Heart left ventricle (tissue), 13 donors: ENCODE measurements around the gene SLCO3A1.

ENCODE experiments used
- POLR2A ChIP-seq, 2 donors: fragments of 450-650 bp; IDR thresholded peaks; one replicate each; pipeline ENCODE4 v1.6.1; 2017; ENCODE audit warnings: antibody characterized with exemption in 2 of 2, mild to moderate bottlenecking in 2 of 2, moderate library complexity in 2 of 2
- TF ChIP-seq, protein P1 (sequence below), 12 donors: fragments of 200-600 bp; sonication (generic) in 4 of 12; IDR thresholded peaks; one replicate each; pipeline versions ENCODE4 v1.5.0 to v1.8.0; 2018 to 2022; ENCODE audit warnings: antibody characterized with exemption in 12 of 12, mild to moderate bottlenecking in 5 of 12
- donor health status: ischemic (EF 13 %, LVEDD 7.1; RV severe dilation, severe dysfunction).
- donor health status: DM: no; HTN: yes; CAD: no.
- donor health status: DM: no; HTN: no; CAD: no.
- donor health status: ischemic (EF 25% LVEDD 6.9; RV normal size, moderate dysfunction).
- donor health status: ischemic (EF 25% LVEDD 5.7; RV mildly dilated, moderate dysfunction).
- donor health status: ischemic (EF 35%, LVEDD 5.7; RV mildly dilated, moderate dysfunction).
- donor health status: nonischemic (EF 11% LVEDD 7.7; RV severe dilation, severe dysfunction).
- donor health status: DM: yes; HTN: yes; CAD: no.
- donor health status: PGD.
- donor health status: ischemic (EF 29% LVEDD 5.4; RV normal size, mild dysfunction).
- donor health status: nonischemic (EF 23%, LVEDD 6.1; RV moderate dilation, normal function).

DNA sequence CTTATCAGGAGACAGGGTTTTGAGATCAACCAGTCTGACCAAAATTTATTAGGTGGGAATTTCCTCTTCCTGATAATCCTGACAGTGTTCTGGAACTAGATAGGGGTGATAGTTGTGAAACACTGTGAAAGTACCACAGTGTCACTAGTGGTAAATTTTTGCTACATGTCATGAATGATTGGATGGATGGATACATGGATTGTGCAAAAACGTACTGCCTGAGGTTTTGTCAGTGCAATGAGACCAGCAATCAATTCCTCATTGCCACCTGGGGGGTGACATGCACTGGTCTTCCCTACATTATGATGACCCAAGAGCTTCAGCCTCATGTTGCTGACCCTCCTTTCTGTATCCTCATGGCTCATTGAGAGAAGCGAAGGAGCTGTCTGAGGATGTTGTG is 123.5 kb downstream of the SLCO3A1 start:
- no peak for TF ChIP-seq POLR2A (IDR thresholded peaks at IDR 0.05)
- TF ChIP-seq, protein P1, sequence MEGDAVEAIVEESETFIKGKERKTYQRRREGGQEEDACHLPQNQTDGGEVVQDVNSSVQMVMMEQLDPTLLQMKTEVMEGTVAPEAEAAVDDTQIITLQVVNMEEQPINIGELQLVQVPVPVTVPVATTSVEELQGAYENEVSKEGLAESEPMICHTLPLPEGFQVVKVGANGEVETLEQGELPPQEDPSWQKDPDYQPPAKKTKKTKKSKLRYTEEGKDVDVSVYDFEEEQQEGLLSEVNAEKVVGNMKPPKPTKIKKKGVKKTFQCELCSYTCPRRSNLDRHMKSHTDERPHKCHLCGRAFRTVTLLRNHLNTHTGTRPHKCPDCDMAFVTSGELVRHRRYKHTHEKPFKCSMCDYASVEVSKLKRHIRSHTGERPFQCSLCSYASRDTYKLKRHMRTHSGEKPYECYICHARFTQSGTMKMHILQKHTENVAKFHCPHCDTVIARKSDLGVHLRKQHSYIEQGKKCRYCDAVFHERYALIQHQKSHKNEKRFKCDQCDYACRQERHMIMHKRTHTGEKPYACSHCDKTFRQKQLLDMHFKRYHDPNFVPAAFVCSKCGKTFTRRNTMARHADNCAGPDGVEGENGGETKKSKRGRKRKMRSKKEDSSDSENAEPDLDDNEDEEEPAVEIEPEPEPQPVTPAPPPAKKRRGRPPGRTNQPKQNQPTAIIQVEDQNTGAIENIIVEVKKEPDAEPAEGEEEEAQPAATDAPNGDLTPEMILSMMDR (IDR thresholded peaks at IDR 0.05): no peak
